ENCODE measurements around the gene CLIC5. TPM values are rescaled to one million over a fixed set of nuclear protein-coding genes. Genes with fewer than 3 reads are reported as not detected.

The CLIC5 gene
- total and polyA plus RNA-seq, 11 donors, result 63.0 to 381 (median 244) TPM

GRCh38 chr6:45984788-45985425 is 30.8 kb downstream of the CLIC5 start:
- intact Hi-C loops (cut with DNase I), result no loop called here
- no peak overlapping the region for H3K4me3 ChIP-seq
- H3K27me3 ChIP-seq, result no peaks in the 10 kb centered on the region
- DNase-seq (no peak), ATAC-seq (no peak)
- peaks cover 0 to 28% (median 0%) of the 10 kb centered on the region in 9 donors for H3K36me3 ChIP-seq
- 84 to 89% (median 86%) methylated on average over 5 of the region's 5 CpGs for WGBS, 4 donors
- peaks cover 5 to 97% (median 66%) of the 10 kb centered on the region in 12 donors for H3K4me1 ChIP-seq
- peak overlapping the region; percentile 66 to 95 (median 86) for H3K27ac ChIP-seq
- no peaks in the 10 kb centered on the region for H3K9me3 ChIP-seq
- TF ChIP-seq CTCF (IDR thresholded peaks at IDR 0.05) (no peak), POLR2A (IDR thresholded peaks at IDR 0.05) (no peak)

- Histone ChIP-seq H3K9me3 (no peaks in the 10 kb centered on the region), H3K27ac (peak overlapping the region in 10 of 12 donors; percentile 66 to 95 (median 86)), H3K27me3 (no peaks in the 10 kb centered on the region), H3K36me3 (peaks cover 0 to 28% (median 0%) of the 10 kb centered on the region in 9 donors), H3K4me3 (no peak overlapping the region), H3K4me1 (peaks cover 5 to 96% (median 63%) of the 10 kb centered on the region in 12 donors)
- TF ChIP-seq POLR2A (IDR thresholded peaks at IDR 0.05), result no peak
- TF ChIP-seq CTCF (IDR thresholded peaks at IDR 0.05), result no peak
- intact Hi-C loops (cut with DNase I), result no loop called here
- DNase-seq, result no peak
- 94 to 97% (median 96%) methylated on average over 7 of the region's 7 CpGs for WGBS, 4 donors
- ATAC-seq, result no peak
Observed at GRCh38 chr6:45984347-45984746, 31.3 kb downstream of the CLIC5 start.

- Histone ChIP-seq H3K4me1 (peaks cover 5 to 93% (median 55%) of the 10 kb centered on the region in 12 donors), H3K27me3 (no peaks in the 10 kb centered on the region), H3K4me3 (no peak overlapping the region), H3K9me3 (no peaks in the 10 kb centered on the region), H3K27ac (peak overlapping the region in 8 of 12 donors; percentile 9 to 93 (median 66)), H3K36me3 (peaks cover 0 to 28% (median 0%) of the 10 kb centered on the region in 9 donors)
- intact Hi-C loops (cut with DNase I), result no loop called here
- no peak for DNase-seq
- no peak for ATAC-seq
- TF ChIP-seq CTCF (IDR thresholded peaks at IDR 0.05) (no peak), POLR2A (IDR thresholded peaks at IDR 0.05) (no peak)
- 72 to 88% (median 75%) methylated on average over 1 of the region's 1 CpG for WGBS, 4 donors
Observed at GRCh38 chr6:45983062-45983461, 32.6 kb downstream of the CLIC5 start.

- 85 to 89% (median 87%) methylated on average over 9 of the region's 9 CpGs for WGBS, 4 donors
- Histone ChIP-seq H3K27ac (peak overlapping the region in 9 of 12 donors; percentile 9 to 93 (median 65)), H3K27me3 (no peaks in the 10 kb centered on the region), H3K9me3 (no peaks in the 10 kb centered on the region), H3K36me3 (peaks cover 0 to 28% (median 0%) of the 10 kb centered on the region in 9 donors), H3K4me1 (peaks cover 5 to 87% (median 50%) of the 10 kb centered on the region in 12 donors), H3K4me3 (no peak overlapping the region)
- no peak for ATAC-seq
- intact Hi-C loops (cut with DNase I), result no loop called here
- DNase-seq, result no peak
- TF ChIP-seq POLR2A (IDR thresholded peaks at IDR 0.05) (no peak), CTCF (IDR thresholded peaks at IDR 0.05) (no peak)
Observed at GRCh38 chr6:45982280-45983036, 33.2 kb downstream of the CLIC5 start.
